Left ventricle myocardium inferior (tissue), 1 donor: Measurements from ENCODE around the gene TOMM40L. TPM values are rescaled to one million over a fixed set of nuclear protein-coding genes. Genes with fewer than 3 reads are reported as not detected.

Experiments
- DNase-seq: peaks from one replicate; pipeline ENCODE4 v3.0.0-alpha.2; 2020
- H3K27ac ChIP-seq: fragments of 200-600 bp; replicated peaks from 2 replicates; pipeline ENCODE4 v1.8.0; 2021
- H3K27me3 ChIP-seq: fragments of 200-600 bp; 2 replicates; pipeline ENCODE4 v1.8.0; 2021; ENCODE audit warnings: low read depth
- H3K36me3 ChIP-seq: fragments of 200-600 bp; 2 replicates; pipeline ENCODE4 v1.8.0; 2021
- H3K4me1 ChIP-seq: fragments of 200-600 bp; 2 replicates; pipeline ENCODE4 v1.8.0; 2021
- H3K4me3 ChIP-seq: fragments of 200-600 bp; 2 replicates; pipeline ENCODE4 v1.8.0; 2021; ENCODE audit warnings: mild to moderate bottlenecking, moderate library complexity
- H3K9me3 ChIP-seq: fragments of 200-600 bp; replicated peaks from 2 replicates; pipeline ENCODE4 v1.8.0; 2021
- CTCF ChIP-seq: fragments of 200-600 bp; IDR thresholded peaks from 2 replicates; pipeline ENCODE4 v1.8.0; 2021; ENCODE audit warnings: antibody characterized with exemption, mild to moderate bottlenecking, borderline replicate concordance
- intact Hi-C: fragments of 100-400 bp; cut with micrococcal nuclease; formaldehyde crosslinking; loops from one replicate; pipeline ENCODE4 v1.11.0; 2022
- total RNA-seq: library from RNA; stranded (reverse); fragmentation: NEBNext Ultra II Directional; extraction: Animal tissue kit (Norgen Biotek cat#: 25700); gene quantifications from one replicate; pipeline ENCODE4 v1.2.1, GENCODE V29; 2021
- donor health status: DM: no; HTN: yes; CAD: no; lungs with severe emphysema.

Gene TOMM40L
- total RNA-seq, 1 donor from 2014 or later = 39.3 TPM

- Histone ChIP-seq H3K36me3 (peaks cover 6% of the 10 kb centered on the region), H3K27ac (no peak within 1 kb of the TSS), H3K4me1 (peaks cover 9% of the 10 kb centered on the region), H3K4me3 (peak within 1 kb of the TSS; percentile 65), H3K27me3 (peaks cover 67% of the 10 kb centered on the region), H3K9me3 (peaks cover 20% of the 10 kb centered on the region)
- peak; percentile 20 for DNase-seq
- TF ChIP-seq CTCF = no peak
- intact Hi-C loops = no loop called here
These were observed 32.8 kb downstream of the TOMM40L start, which contains the start of gene PCP4L1 for GRCh38 chr1:161258439-161259344. PCP4L1 (plus strand) TSS chr1:161258745; CDS start chr1:161258975, 230 bp downstream.

- Histone ChIP-seq H3K27ac (no peak overlapping the region), H3K4me1 (peaks cover 9% of the 10 kb centered on the region), H3K27me3 (peaks cover 67% of the 10 kb centered on the region), H3K9me3 (peaks cover 20% of the 10 kb centered on the region), H3K36me3 (peaks cover 6% of the 10 kb centered on the region), H3K4me3 (peak overlapping the region; percentile 65)
- DNase-seq = no peak
- TF ChIP-seq CTCF = no peak
- intact Hi-C loops = no loop called here
These were observed 33.5 kb downstream of the TOMM40L start for GRCh38 chr1:161259345-161259702.

- H3K27ac ChIP-seq = no peak overlapping the region
These were observed 33.9 kb downstream of the TOMM40L start for GRCh38 chr1:161259765-161260164.

GRCh38 chr1:161260376-161261260 is 34.8 kb downstream of the TOMM40L start:
- TF ChIP-seq CTCF = no peak

More at GRCh38 chr1:161259765-161260164, 33.9 kb downstream of the TOMM40L start:
- H3K9me3 ChIP-seq = peaks cover 20% of the 10 kb centered on the region
- H3K27me3 ChIP-seq = peaks cover 67% of the 10 kb centered on the region
- peaks cover 6% of the 10 kb centered on the region for H3K36me3 ChIP-seq
- TF ChIP-seq CTCF = no peak
- H3K4me1 ChIP-seq = peaks cover 9% of the 10 kb centered on the region
- no peak overlapping the region for H3K4me3 ChIP-seq
- DNase-seq = no peak
- intact Hi-C loops = no loop called here

More at GRCh38 chr1:161260376-161261260, 34.8 kb downstream of the TOMM40L start:
- Histone ChIP-seq H3K27me3 (peaks cover 67% of the 10 kb centered on the region), H3K4me1 (peaks cover 9% of the 10 kb centered on the region), H3K4me3 (no peak overlapping the region), H3K9me3 (peaks cover 20% of the 10 kb centered on the region), H3K36me3 (peaks cover 6% of the 10 kb centered on the region), H3K27ac (no peak overlapping the region)
- DNase-seq = no peak
- intact Hi-C loops = no loop called here
